Stimulated activated CD4-positive, alpha-beta T cell treated with anti-CD3 and anti-CD28 coated beads, Interleukin-15, amount 100 ng/mL, for 24 hours (primary cell): ENCODE results near the gene TUBA1C.
"Not testable (repeated sequence)": the region's sequence is repeated elsewhere in the genome, so short reads cannot be mapped to it uniquely, and the experiment has no call there.

Experiments
- DNase-seq: peaks from one replicate; pipeline ENCODE4 v3.0.0-alpha.2; 2020

The TUBA1C gene

DNA sequence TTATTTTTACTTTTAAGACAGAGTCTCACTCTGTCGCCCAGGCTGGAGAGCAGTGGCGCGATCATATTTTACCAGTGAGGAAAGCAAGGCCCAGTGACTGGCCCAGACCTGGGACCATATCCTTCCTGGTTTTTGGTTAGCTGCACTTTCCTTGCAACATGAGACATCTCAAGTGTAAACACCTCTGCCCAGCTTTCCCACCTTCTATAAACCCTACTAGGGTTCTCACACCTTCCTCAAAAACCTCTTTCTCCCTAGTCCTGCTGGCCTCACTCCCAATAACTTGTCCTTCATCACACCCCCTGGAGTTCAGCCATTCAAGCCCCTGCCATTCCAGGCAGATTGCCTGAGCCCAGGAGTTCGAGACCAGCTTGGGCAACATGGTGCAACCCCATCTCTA is 19.8 kb downstream of the TUBA1C start:
- no peak for DNase-seq

- no peak for DNase-seq
Observed at GRCh38 chr12:49287876-49288275, 23.0 kb downstream of the TUBA1C start.

DNA sequence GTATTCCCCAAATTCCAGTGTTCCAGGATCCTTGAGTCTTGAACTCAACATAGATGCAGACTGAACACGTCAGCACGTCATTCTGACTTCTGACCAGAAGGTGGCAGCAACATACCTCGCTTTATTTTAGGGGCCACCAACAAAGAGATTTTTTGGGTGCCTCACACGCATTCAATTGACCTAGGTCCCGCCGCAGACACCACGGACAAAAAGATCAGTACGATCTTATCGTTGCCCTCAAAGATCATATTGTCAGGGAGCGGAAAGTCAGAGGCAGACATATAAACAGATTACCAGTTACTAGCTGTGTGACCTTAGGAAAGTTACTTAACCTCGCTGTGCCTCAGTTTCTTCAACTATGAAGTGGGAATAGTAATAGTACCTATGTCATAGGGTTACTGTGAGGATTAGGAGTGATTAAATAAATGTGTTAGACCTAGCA is 23.6 kb downstream of the TUBA1C start:
- DNase-seq: peak; percentile 75

DNA sequence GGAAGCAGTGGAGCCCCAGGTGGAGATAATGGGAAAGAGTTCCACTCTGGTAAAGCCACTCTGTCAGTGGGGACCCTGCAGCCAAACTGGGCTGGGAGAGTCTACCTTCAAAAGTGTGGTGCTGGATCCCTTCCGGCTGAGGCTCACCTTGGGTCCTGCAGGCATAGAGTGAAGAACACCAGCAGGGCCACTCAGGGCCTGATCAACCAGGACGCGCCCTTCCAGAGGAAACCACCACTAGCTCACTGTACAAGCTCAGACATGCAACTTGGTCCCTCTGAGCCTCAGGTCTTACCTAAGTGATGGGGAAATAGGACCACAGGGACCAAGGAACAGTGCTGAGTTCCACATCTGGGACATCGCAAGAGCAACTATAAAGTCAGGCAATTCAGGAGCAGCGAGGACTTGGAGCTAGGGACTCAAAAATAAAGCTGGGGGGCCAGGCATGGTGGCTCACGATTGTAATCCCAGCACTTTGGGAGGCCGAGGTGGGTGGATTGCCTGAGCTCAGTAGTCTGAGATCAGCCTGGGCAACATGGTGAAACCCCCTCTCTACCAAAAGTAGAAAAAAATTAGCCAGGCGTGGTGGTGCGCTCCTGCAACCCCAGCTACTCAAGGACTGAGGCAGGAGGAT is 24.2 kb downstream of the TUBA1C start:
- no peak for DNase-seq

- DNase-seq: no peak
Observed at GRCh38 chr12:49292729-49293055, 27.8 kb downstream of the TUBA1C start.

DNA sequence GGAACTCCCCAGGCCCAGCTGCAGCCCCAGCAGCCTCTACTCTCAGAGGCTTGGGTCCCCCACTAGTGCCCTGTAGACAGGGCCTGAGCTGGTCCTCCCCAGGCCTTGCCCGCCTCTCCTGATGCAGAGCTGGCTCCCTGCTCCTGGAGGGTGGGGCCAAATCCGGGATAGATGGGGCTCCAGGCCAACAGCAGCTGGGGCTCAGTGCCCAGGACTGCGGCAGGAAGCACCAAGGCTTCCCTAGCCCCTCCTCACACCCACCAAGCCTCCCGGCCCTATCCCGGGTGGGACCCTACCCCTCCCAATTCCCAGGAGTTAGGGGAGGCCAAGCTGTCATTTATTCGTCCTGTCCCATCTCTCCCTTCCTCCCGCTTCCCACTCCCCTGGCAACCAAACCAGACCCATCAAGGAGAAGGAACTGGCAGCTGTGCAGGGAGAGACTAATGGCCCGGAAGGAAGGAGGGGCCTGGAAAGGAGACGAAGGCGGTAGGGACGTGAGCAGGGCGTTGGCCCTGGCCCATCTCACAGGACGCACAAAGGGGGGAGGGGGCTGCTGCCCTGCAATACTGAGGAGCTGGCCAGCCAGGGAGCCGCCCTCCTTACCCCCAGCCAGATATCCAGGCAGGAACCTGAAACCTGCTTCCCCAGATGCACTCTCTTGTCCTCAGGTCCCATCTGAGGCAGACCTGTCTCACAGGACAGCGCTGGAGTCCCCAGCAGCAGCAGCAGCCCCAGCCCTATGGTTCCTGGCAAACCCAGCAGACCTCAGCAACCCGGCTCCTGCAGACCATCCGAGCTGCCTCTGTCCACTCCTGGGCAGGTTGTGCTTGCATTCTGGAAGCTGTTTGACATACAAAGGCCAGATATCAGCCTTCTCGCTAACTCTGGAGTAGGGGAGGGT is 28.4 kb downstream of the TUBA1C start:
- DNase-seq: no peak

GRCh38 chr12:49294086-49294803 is 29.4 kb downstream of the TUBA1C start:
- no peak for DNase-seq

DNA sequence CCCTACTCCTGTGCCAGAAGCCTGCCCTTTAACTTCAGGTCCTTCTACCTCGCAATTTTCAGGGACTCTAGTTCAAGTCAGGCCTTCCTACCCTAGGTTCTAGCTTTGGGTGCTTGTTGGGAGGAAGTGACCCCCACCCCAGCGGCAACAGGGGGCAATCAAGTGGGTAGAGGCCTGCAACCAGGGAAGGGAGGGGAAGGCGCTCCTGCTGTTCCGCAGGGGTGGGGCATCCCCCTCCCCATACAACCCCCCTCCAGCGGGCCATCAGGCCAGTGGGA is 29.9 kb downstream of the TUBA1C start:
- no peak for DNase-seq

DNA sequence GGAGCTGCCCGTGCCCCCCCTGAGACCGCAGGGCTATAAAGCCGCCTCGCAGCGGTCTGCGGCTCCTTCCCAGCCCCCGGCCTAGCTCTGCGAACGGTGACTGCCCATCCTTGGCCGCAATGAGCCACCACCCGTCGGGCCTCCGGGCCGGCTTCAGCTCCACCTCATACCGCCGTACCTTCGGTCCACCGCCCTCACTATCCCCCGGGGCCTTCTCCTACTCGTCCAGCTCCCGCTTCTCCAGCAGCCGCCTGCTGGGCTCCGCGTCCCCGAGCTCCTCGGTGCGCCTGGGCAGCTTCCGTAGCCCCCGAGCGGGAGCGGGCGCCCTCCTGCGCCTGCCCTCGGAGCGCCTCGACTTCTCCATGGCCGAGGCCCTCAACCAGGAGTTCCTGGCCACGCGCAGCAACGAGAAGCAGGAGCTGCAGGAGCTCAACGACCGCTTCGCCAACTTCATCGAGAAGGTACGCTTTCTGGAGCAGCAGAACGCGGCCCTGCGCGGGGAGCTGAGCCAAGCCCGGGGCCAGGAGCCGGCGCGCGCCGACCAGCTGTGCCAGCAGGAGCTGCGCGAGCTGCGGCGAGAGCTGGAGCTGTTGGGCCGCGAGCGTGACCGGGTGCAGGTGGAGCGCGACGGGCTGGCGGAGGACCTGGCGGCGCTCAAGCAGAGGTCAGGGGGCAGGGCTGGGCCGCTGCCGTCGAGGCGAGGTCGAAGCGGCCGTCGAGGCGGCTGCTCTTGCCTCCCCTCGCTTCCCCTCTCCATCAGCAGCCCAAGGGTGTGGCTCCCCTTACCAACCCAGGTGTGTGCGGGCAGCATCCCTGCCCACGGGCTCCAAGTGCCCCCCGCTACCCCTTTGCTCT is 30.4 kb downstream of the TUBA1C start, which contains the start of gene PRPH:
TSS of gene PRPH (plus strand) at position 66 of the 855 bp plus-strand sequence. CDS start at position 120, 54 bp downstream.
- DNase-seq: no peak

GRCh38 chr12:49296034-49296835 is 31.4 kb downstream of the TUBA1C start:
- peak; percentile 78 for DNase-seq

DNA sequence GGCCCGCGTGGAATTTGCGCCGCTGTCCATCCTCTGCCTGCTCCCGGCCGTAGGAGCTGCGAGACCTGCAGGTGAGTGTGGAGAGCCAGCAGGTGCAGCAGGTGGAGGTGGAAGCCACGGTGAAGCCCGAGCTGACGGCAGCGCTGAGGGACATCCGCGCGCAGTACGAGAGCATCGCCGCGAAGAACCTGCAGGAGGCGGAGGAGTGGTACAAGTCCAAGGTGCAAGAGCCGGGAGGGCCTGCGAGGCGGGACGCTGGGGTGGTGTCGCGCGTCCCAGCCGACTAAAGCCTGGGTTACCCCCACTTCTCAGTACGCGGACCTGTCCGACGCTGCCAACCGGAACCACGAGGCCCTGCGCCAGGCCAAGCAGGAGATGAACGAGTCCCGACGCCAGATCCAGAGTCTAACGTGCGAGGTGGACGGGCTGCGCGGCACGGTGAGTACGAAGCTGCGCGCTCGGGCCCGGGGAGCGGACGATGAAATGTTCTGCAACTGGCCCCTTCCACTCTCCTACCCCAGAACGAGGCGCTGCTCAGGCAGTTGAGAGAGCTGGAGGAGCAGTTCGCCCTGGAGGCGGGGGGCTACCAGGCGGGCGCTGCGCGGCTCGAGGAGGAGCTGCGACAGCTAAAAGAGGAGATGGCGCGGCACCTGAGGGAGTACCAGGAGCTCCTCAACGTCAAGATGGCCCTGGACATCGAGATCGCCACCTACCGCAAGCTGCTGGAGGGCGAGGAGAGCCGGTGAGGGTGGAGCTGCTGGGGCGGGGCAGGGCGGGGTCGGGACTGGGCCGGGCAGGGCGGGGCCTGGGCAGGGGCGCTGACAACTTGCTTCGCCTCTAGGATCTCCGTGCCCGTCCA is 32.2 kb downstream of the TUBA1C start:
- peak; percentile 71 for DNase-seq

DNA sequence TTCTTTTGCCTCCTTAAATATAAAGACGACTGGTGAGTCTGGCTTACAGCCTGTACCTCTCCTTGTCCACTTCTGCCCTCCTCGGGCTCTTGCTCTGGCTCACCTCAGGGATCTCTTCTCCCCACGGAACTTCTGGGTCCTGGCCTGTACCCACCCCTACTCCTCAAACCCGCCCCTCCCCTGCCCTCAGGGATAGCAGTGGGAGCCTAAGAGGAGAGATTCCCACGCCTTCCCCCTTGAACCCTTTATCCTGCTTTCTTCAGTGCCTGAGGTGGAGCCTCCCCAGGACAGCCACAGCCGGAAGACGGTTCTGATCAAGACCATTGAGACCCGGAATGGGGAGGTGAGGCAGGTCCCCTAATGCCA is 32.8 kb downstream of the TUBA1C start:
- no peak for DNase-seq

GRCh38 chr12:49298160-49298559 is 33.3 kb downstream of the TUBA1C start:
- DNase-seq: no peak

DNA sequence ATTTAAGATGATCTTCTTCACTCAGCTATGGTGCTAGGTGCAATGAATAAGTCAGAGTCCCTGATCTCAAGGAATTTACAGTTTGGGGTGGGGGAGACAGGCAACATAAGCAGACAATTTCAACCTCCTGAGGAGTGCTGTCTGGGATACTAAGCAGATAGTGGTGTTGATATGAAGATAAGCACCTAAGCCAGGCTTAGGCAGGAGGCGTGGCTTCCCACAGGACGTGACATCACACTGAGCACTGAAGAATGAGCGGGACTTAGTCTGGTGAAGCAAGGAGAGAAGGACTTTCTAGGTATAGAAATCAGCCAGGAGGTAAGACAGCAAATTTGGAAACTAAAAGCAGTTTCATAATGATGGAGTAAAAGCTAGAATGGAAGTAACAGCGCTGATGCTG is 36.9 kb downstream of the TUBA1C start:
- DNase-seq: peak; percentile 66

DNA sequence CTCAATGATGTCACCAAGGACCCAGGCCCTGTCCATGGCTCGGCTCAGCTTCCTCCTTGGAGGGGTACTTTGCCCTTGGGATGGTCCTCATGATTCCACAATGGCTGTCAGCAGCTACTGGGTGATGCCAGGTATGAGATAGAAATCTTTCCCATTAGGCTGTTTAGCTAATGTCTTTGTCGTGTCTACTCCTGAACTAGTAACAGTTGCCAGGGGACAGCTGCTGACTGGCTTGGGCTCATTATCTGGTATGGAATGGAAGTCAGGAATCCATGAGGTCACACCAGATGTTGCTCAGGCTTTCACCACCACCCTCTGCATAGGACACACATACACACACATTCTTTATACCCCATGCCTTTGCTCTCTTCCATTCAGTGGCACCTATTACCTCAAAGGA is 39.3 kb downstream of the TUBA1C start:
- no peak for DNase-seq

- DNase-seq: no peak
Observed at GRCh38 chr12:49305762-49306510, 41.1 kb downstream of the TUBA1C start.

GRCh38 chr12:49309386-49309785 is 44.5 kb downstream of the TUBA1C start:
- DNase-seq: no peak

GRCh38 chr12:49310451-49311000 is 45.6 kb downstream of the TUBA1C start:
- DNase-seq: not testable (repeated sequence)

DNA sequence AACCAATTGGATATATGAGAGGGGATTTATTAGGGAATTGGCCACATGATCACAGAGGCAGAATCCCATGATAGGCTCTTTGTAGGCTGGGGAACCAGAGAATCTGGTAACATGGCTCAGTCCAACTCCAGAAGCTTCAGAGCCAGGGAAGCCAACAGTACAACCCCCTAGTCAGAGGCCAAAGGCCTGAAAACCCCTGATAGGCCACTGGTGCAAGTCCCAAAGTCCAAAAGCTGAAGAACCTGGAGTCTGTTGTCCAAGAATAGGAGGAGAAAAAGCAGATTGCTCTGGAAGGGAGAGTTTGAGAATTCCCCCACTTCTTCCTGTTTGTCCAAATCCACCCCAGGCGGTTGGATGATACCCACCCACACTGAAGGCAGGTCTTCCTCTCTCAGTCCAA is 49.9 kb downstream of the TUBA1C start:
- DNase-seq: no peak

- DNase-seq: not testable (repeated sequence)
Observed at GRCh38 chr12:49317118-49317517, 52.2 kb downstream of the TUBA1C start.
